IMR-90 (cell line): Measurements from ENCODE around the gene RNF181. TPM values are rescaled to one million over a fixed set of nuclear protein-coding genes. Genes with fewer than 3 reads are reported as not detected.

ENCODE experiments used
- ATAC-seq: fragments of 200-7000 bp; cut with Tn5 transposase; 2 replicates; pipeline ENCODE4 v1.9.1; 2020; ENCODE audit warnings: low read depth, mild to moderate bottlenecking, moderate library complexity
- BruUV-seq: library from RNA; stranded (reverse); fragments of 400-500 nt; replicated peaks from 2 replicates; lab custom pipeline; 2021; lab: Mats Ljungman, UMichigan
- CTCF ChIA-PET: fragments of 300-600 bp; formaldehyde crosslinking; extraction: SDS; loops from one replicate; lab custom pipeline; 2021; ENCODE audit warnings: antibody characterized with exemption; lab: Yijun Ruan, JAX
- POLR2A ChIA-PET: fragments of 300-600 bp; sonication (Branson Sonifier 250); formaldehyde crosslinking; loops from one replicate; lab custom pipeline; 2022; ENCODE audit warnings: antibody characterized with exemption; ENCODE audit not compliant: unreplicated experiment; lab: Charles Lee
- DNase-seq: peaks from one replicate; pipeline ENCODE4 v3.0.0; 2013
- H2AFZ ChIP-seq: replicated peaks from 2 replicates; pipeline ENCODE3; 2013; ENCODE audit warnings: low read length, mild to moderate bottlenecking; ENCODE audit not compliant: poor library complexity
- H2AK5ac ChIP-seq: 2 replicates; pipeline ENCODE4 v1.6.1; 2013; ENCODE audit warnings: low read depth, low read length, inconsistent platforms
- H2AK9ac ChIP-seq: replicated peaks from 2 replicates; pipeline ENCODE3; 2013; ENCODE audit warnings: mild to moderate bottlenecking, low read depth, low read length, moderate library complexity; ENCODE audit not compliant: poor library complexity
- H2BK120ac ChIP-seq: 2 replicates; pipeline ENCODE4 v1.6.1; 2013; ENCODE audit warnings: low read depth, low read length, inconsistent platforms
- H2BK15ac ChIP-seq: 3 replicates; pipeline ENCODE4 v1.6.1; 2013; ENCODE audit warnings: low read depth, low read length, inconsistent platforms
- H2BK20ac ChIP-seq: 2 replicates; pipeline ENCODE4 v1.6.1; 2013; ENCODE audit warnings: low read depth, mild to moderate bottlenecking, inconsistent platforms, low read length, moderate library complexity
- H2BK5ac ChIP-seq: 2 replicates; pipeline ENCODE4 v1.6.1; 2013; ENCODE audit warnings: mild to moderate bottlenecking, low read depth, low read length, inconsistent platforms; ENCODE audit not compliant: poor library complexity, severe bottlenecking
- H3K14ac ChIP-seq: replicated peaks from 2 replicates; pipeline ENCODE4 v1.6.1; 2013; ENCODE audit warnings: low read depth, low read length, inconsistent platforms
- H3K18ac ChIP-seq: 2 replicates; pipeline ENCODE4 v1.6.1; 2013; ENCODE audit warnings: low read depth, low read length, control low read depth
- H3K23ac ChIP-seq: 2 replicates; pipeline ENCODE4 v1.6.1; 2013; ENCODE audit warnings: low read depth, low read length, inconsistent platforms
- H3K27ac ChIP-seq: 2 replicates; pipeline ENCODE4 v1.5.1; 2013; ENCODE audit warnings: mild to moderate bottlenecking, control low read depth, low read length; ENCODE audit not compliant: insufficient read depth
- H3K27me3 ChIP-seq: 2 replicates; pipeline ENCODE4 v1.6.1; 2013; ENCODE audit warnings: low read length; ENCODE audit not compliant: control insufficient read depth, insufficient read depth
- H3K36me3 ChIP-seq: 2 replicates; pipeline ENCODE4 v1.6.1; 2013; ENCODE audit warnings: low read length, mixed read lengths; ENCODE audit not compliant: control insufficient read depth, insufficient read depth
- H3K4ac ChIP-seq: 2 replicates; pipeline ENCODE4 v1.6.1; 2013; ENCODE audit warnings: low read depth, low read length, inconsistent platforms
- H3K4me1 ChIP-seq: 2 replicates; pipeline ENCODE4 v1.6.1; 2013; ENCODE audit warnings: low read length, mixed read lengths; ENCODE audit not compliant: control insufficient read depth, insufficient read depth
- H3K4me2 ChIP-seq: 2 replicates; pipeline ENCODE4 v1.6.1; 2013; ENCODE audit warnings: low read depth, mild to moderate bottlenecking, control low read depth, low read length, moderate library complexity
- H3K4me3 ChIP-seq: 2 replicates; pipeline ENCODE4 v1.5.1; 2013; ENCODE audit warnings: low read depth, mild to moderate bottlenecking, control low read depth, low read length, moderate library complexity; ENCODE audit not compliant: insufficient read depth
- H3K56ac ChIP-seq: 2 replicates; pipeline ENCODE4 v1.6.1; 2013; ENCODE audit warnings: low read length, inconsistent platforms; ENCODE audit not compliant: insufficient read depth; ENCODE audit errors: extremely low read depth
- H3K79me1 ChIP-seq, 2 experiments: 2 replicates each; pipeline ENCODE4 v1.6.1; 2013; ENCODE audit warnings: low read length in 2 of 2, inconsistent platforms in 1 of 2, low read depth in 1 of 2
- H3K9ac ChIP-seq: 2 replicates; pipeline ENCODE4 v1.6.1; 2013; ENCODE audit warnings: low read depth, low read length, control low read depth
- H3K9me1 ChIP-seq: 2 replicates; pipeline ENCODE4 v1.6.1; 2013; ENCODE audit warnings: low read length, inconsistent platforms; ENCODE audit not compliant: insufficient read depth
- H3K9me3 ChIP-seq: 2 replicates; pipeline ENCODE4 v1.6.1; 2013; ENCODE audit warnings: low read length; ENCODE audit not compliant: control insufficient read depth, insufficient read depth
- H4K20me1 ChIP-seq: 2 replicates; pipeline ENCODE4 v1.6.1; 2013; ENCODE audit warnings: low read length, inconsistent platforms; ENCODE audit not compliant: insufficient read depth
- H4K5ac ChIP-seq: 2 replicates; pipeline ENCODE4 v1.6.1; 2013; ENCODE audit warnings: mild to moderate bottlenecking, low read depth, low read length, control low read depth
- H4K8ac ChIP-seq, 2 experiments: 2 replicates each; pipeline ENCODE4 v1.6.1; 2013; ENCODE audit warnings: low read depth in 2 of 2, low read length in 2 of 2, control low read depth in 1 of 2, inconsistent platforms in 1 of 2
- H4K91ac ChIP-seq: 2 replicates; pipeline ENCODE4 v1.6.1; 2013; ENCODE audit warnings: low read depth, low read length, inconsistent platforms; ENCODE audit not compliant: insufficient read depth
- CHD1 ChIP-seq: IDR thresholded peaks from 2 replicates; pipeline ENCODE4 v1.6.1; 2012; ENCODE audit warnings: low read depth, low read length, improper control_type of control experiment
- MAFK ChIP-seq: IDR thresholded peaks from 2 replicates; pipeline ENCODE4 v1.6.1; 2012; ENCODE audit warnings: low read depth, low read length, improper control_type of control experiment
- MAZ ChIP-seq: IDR thresholded peaks from 2 replicates; pipeline ENCODE4 v1.6.1; 2012; ENCODE audit warnings: low read depth, mild to moderate bottlenecking, low read length, improper control_type of control experiment, moderate library complexity, borderline replicate concordance
- RCOR1 ChIP-seq: IDR thresholded peaks from 2 replicates; pipeline ENCODE4 v1.6.1; 2012; ENCODE audit warnings: mild to moderate bottlenecking, low read length, improper control_type of control experiment; ENCODE audit not compliant: insufficient replicate concordance
- USF2 ChIP-seq: fragments of 150-350 bp; IDR thresholded peaks from 2 replicates; pipeline ENCODE4 v1.6.1; 2017; ENCODE audit warnings: mild to moderate bottlenecking, antibody characterized with exemption, low read length, low read depth
- WGBS, 2 experiments: methylation state at CpG; one replicate each; pipeline versions ENCODE4 v1.1.5 to v1.1.7; 2013; ENCODE audit warnings: missing lambda C conversion rate in 2 of 2; ENCODE audit not compliant: insufficient read length in 1 of 2; ENCODE audit errors: extremely low coverage in 2 of 2; 5-methylcytosine and 5-hydroxymethylcytosine counted together
- dilution Hi-C: fragments of 300-500 bp; cut with HindIII; formaldehyde crosslinking; loops from one replicate; pipeline ENCODE4 v1.14.3; 2018; ENCODE audit warnings: low sequenced_read_pairs; ENCODE audit not compliant: unreplicated experiment
- in situ Hi-C: fragments of 300-500 bp; cut with MboI; formaldehyde crosslinking; loops from 3 replicates; pipeline ENCODE4 v1.14.3; 2019; ENCODE audit warnings: low sequenced_read_pairs, inconsistent platforms, mixed read lengths
- intact Hi-C: fragments of 100-400 bp; cut with micrococcal nuclease; formaldehyde crosslinking; loops from 2 replicates; pipeline ENCODE4 v1.10.0; 2022
- polyA plus RNA-seq, 3 experiments: library from polyadenylated mRNA; depleted of rRNA; stranded (reverse); fragments of >200 nt; gene quantifications; 2 replicates each; pipeline ENCODE4 v1.2.3, GENCODE V29; 2012; ENCODE audit warnings: low replicate concordance in 1 of 3
- total RNA-seq: library from RNA; depleted of rRNA; stranded (reverse); fragments of >200 nt; gene quantifications from 2 replicates; pipeline ENCODE4 v1.2.3, GENCODE V29; 2012

Gene RNF181
- total and polyA plus RNA-seq, 2 of the 4 experiments (the other 2 are of a cell fraction): 438 to 498 TPM

- WGBS, 2 experiments: 90% methylated on average over 2 of the region's 4 CpGs; no CpG with 5 or more reads in 1 of the 2 experiments
These were observed 6.4 kb upstream of the RNF181 start for GRCh38 chr2:85589181-85589580.

More at GRCh38 chr2:85589181-85589580, 6.4 kb upstream of the RNF181 start:
- Histone ChIP-seq H3K9me3 (no peaks in the 10 kb centered on the region), H2AK9ac (no peak overlapping the region), H2AFZ (no peak overlapping the region), H3K27me3 (no peaks in the 10 kb centered on the region), H3K4me2 (no peak overlapping the region), H3K27ac (no peak overlapping the region; the same call in 1 of the 2 replicates), H2BK20ac (no peak overlapping the region), H4K20me1 (peaks cover 7% of the 10 kb centered on the region; the same call in 1 of the 2 replicates), H2BK120ac (no peak overlapping the region), H2BK15ac (no peak overlapping the region), H3K56ac (no peak overlapping the region), H3K23ac (peak overlapping the region; percentile 41; the same call in 1 of the 2 replicates), H3K9me1 (peaks cover 34% of the 10 kb centered on the region), H3K18ac (no peak overlapping the region), H3K4me3 (no peak overlapping the region), H2AK5ac (no peak overlapping the region), H3K14ac (no peak overlapping the region), H4K8ac (no peak overlapping the region), H2BK5ac (no peak overlapping the region), H4K5ac (no peak overlapping the region), H3K36me3 (no peaks in the 10 kb centered on the region), H3K4ac (0 out of 2 replicates have a peak overlapping the region, but pooled peaks have one; percentile 1), H3K9ac (no peak overlapping the region), H3K4me1 (peaks cover 34% of the 10 kb centered on the region), H3K79me1 (peaks cover 20 to 76% of the 10 kb centered on the region in 2 experiments), H4K91ac (no peak overlapping the region)
- dilution Hi-C loops (no loop called here), in situ Hi-C loops (no loop called here), intact Hi-C loops (no loop called here)
- no peak for TF ChIP-seq RCOR1
- TF ChIP-seq MAZ: no peak
- no peak for TF ChIP-seq CHD1
- TF ChIP-seq MAFK: no peak
- TF ChIP-seq USF2: no peak
- DNase-seq (no peak), ATAC-seq (no peak)
- CTCF ChIA-PET: no interaction called here
- BruUV-seq: no TSS peak
- POLR2A ChIA-PET: interaction anchor here (0.6 kb wide), 1 partner anchor 22 kb away, joined by 3 read pairs; no protein-coding TSS in a partner anchor
